DND-41 (cell line): ENCODE measurements around the gene BCCIP.

ENCODE experiments used
- CTCF ChIP-seq: IDR thresholded peaks from 2 replicates; pipeline ENCODE4 v1.5.1; 2012; ENCODE audit warnings: borderline replicate concordance, low read length, moderate library complexity, mild to moderate bottlenecking; ENCODE audit not compliant: poor library complexity, severe bottlenecking; ENCODE audit errors: extremely low read depth
- EZH2 ChIP-seq: IDR thresholded peaks from 3 replicates; pipeline ENCODE4 v1.6.1; 2012; ENCODE audit warnings: borderline replicate concordance, low read depth, mild to moderate bottlenecking, moderate library complexity, low read length, inconsistent platforms; ENCODE audit not compliant: severe bottlenecking

- TF ChIP-seq CTCF (no peak), EZH2 (no peak)
These were observed 59.9 kb downstream of the BCCIP start for GRCh38 chr10:125883211-125883610.
